GM12878 (cell line): Measurements from ENCODE around the gene SPATS2L. TPM values are rescaled to one million over a fixed set of nuclear protein-coding genes. Genes with fewer than 3 reads are reported as not detected.

Experiments used
- ATAC-seq: fragments of 200-7000 bp; cut with Tn5 transposase; 3 replicates; pipeline ENCODE4 v1.9.1; 2020; ENCODE audit warnings: mild to moderate bottlenecking, moderate library complexity
- BruUV-seq: library from RNA; stranded (reverse); fragments of 400-500 nt; replicated peaks from 2 replicates; lab custom pipeline; 2021; lab: Mats Ljungman, UMichigan
- CTCF ChIA-PET: fragments of 300-600 bp; sonication (Branson Sonifier 250); formaldehyde crosslinking; extraction: SDS; loops from one replicate; lab custom pipeline; 2021; ENCODE audit warnings: inconsistent platforms; lab: Yijun Ruan, JAX
- POLR2A ChIA-PET: fragments of 350-600 bp; formaldehyde crosslinking; extraction: SDS; loops from one replicate; lab custom pipeline; 2021; ENCODE audit warnings: inconsistent platforms; lab: Charles Lee
- RAD21 ChIA-PET: fragments of 300-600 bp; sonication (Branson Sonifier 250); formaldehyde crosslinking; loops from one replicate; lab custom pipeline; 2023; ENCODE audit warnings: antibody characterized with exemption; ENCODE audit not compliant: unreplicated experiment; lab: Charles Lee
- SMC1A ChIA-PET: fragments of 300-600 bp; sonication (Branson Sonifier 250); formaldehyde crosslinking; loops from one replicate; lab custom pipeline; 2023; ENCODE audit not compliant: unreplicated experiment, uncharacterized antibody; lab: Charles Lee
- DNase-seq: peaks from one replicate; pipeline ENCODE4 v3.0.0-alpha.2; 2011; ENCODE audit warnings: low read depth, low spot score
- FAIRE-seq: peaks from 3 replicates; lab custom pipeline; 2011; peaks lifted over from hg19 to GRCh38; lab: Jason Lieb, UNC
- H2AFZ ChIP-seq: 2 replicates; pipeline ENCODE4 v1.6.0; 2011; ENCODE audit warnings: low read depth, low read length, control low read depth; ENCODE audit not compliant: control insufficient read depth
- H3K27ac ChIP-seq: 2 replicates; pipeline ENCODE4 v1.5.1; 2011; ENCODE audit warnings: control low read depth; ENCODE audit not compliant: control insufficient read depth, insufficient read depth
- H3K27me3 ChIP-seq, 2 experiments: replicated peaks in 1 of 2; 2 replicates each; pipeline versions ENCODE4 v1.6.0 to v1.6.1; 2011; ENCODE audit warnings: low read length in 1 of 2; ENCODE audit not compliant: control insufficient read depth in 2 of 2, insufficient read depth in 2 of 2
- H3K36me3 ChIP-seq, 2 experiments: 2 replicates each; pipeline ENCODE4 v1.5.1; 2011; ENCODE audit warnings: low read length in 1 of 2; ENCODE audit not compliant: control insufficient read depth in 2 of 2, insufficient read depth in 2 of 2
- H3K4me1 ChIP-seq: 2 replicates; pipeline ENCODE4 v1.6.1; 2011; ENCODE audit warnings: mild to moderate bottlenecking, low read length, moderate library complexity, mixed read lengths; ENCODE audit not compliant: control insufficient read depth, insufficient read depth
- H3K4me2 ChIP-seq: 2 replicates; pipeline ENCODE4 v1.6.0; 2011; ENCODE audit warnings: control low read depth; ENCODE audit not compliant: control insufficient read depth, insufficient read depth
- H3K4me3 ChIP-seq: fragments of 200-600 bp; sonication (generic); 2 replicates; pipeline ENCODE4 v1.5.1; 2016
- H3K79me2 ChIP-seq: 2 replicates; pipeline ENCODE4 v1.6.0; 2011; ENCODE audit warnings: low read length; ENCODE audit not compliant: control insufficient read depth, insufficient read depth
- H3K9ac ChIP-seq: 2 replicates; pipeline ENCODE4 v1.8.0; 2011; ENCODE audit warnings: low read length, control low read depth, mixed read lengths; ENCODE audit not compliant: control insufficient read depth, insufficient read depth
- H3K9me3 ChIP-seq: replicated peaks from 3 replicates; pipeline ENCODE4 v1.5.1; 2011; ENCODE audit warnings: mild to moderate bottlenecking, low read length; ENCODE audit not compliant: control insufficient read depth, insufficient read depth
- H4K20me1 ChIP-seq: 2 replicates; pipeline ENCODE4 v1.6.0; 2011; ENCODE audit not compliant: control insufficient read depth, insufficient read depth
- BCL11A ChIP-seq: IDR thresholded peaks from 2 replicates; pipeline ENCODE4 v1.6.1; 2011; ENCODE audit warnings: low read depth, low read length
- BMI1 ChIP-seq: fragments of 450-650 bp; IDR thresholded peaks from 2 replicates; pipeline ENCODE4 v1.6.1; 2016; ENCODE audit warnings: mild to moderate bottlenecking, moderate library complexity, borderline replicate concordance
- CBX5 ChIP-seq: sonication (generic); IDR thresholded peaks from 2 replicates; pipeline ENCODE4 v1.6.1; 2016; ENCODE audit warnings: low read depth, moderate library complexity, mild to moderate bottlenecking, inconsistent platforms
- CREB1 ChIP-seq: IDR thresholded peaks from 2 replicates; pipeline ENCODE4 v1.6.1; 2012; ENCODE audit warnings: low read depth, mild to moderate bottlenecking, inconsistent platforms
- EED ChIP-seq: sonication (generic); IDR thresholded peaks from 2 replicates; pipeline ENCODE4 v1.6.1; 2016; ENCODE audit warnings: antibody characterized with exemption, low read depth
- NFIC ChIP-seq: IDR thresholded peaks from 2 replicates; pipeline ENCODE4 v1.6.1; 2012; ENCODE audit warnings: low read depth, mild to moderate bottlenecking, inconsistent platforms, low read length, moderate library complexity
- POLR2A ChIP-seq: IDR thresholded peaks from 2 replicates; pipeline ENCODE4 v1.6.1; 2011; ENCODE audit warnings: low read depth, mild to moderate bottlenecking, low read length
- POU2F2 ChIP-seq: IDR thresholded peaks from 3 replicates; pipeline ENCODE4 v1.6.1; 2011; ENCODE audit warnings: low read depth, mild to moderate bottlenecking, low read length, borderline replicate concordance
- USF1 ChIP-seq: IDR thresholded peaks from 2 replicates; pipeline ENCODE4 v1.6.1; 2011; ENCODE audit warnings: borderline replicate concordance, low read depth, mild to moderate bottlenecking, moderate library complexity, mixed read lengths, low read length; ENCODE audit not compliant: insufficient read depth; ENCODE audit errors: extremely low read length
- YY1 ChIP-seq: IDR thresholded peaks from 2 replicates; pipeline ENCODE4 v1.6.1; 2011; ENCODE audit warnings: low read depth, mild to moderate bottlenecking, low read length
- ZBTB11 ChIP-seq: fragments of 450-650 bp; formaldehyde crosslinking; IDR thresholded peaks from 2 replicates; pipeline ENCODE4 v1.5.0; 2022; ENCODE audit warnings: mild to moderate bottlenecking, missing genetic modification characterization
- WGBS: methylation state at CpG from one replicate; pipeline ENCODE4 v1.1.6; 2016; ENCODE audit warnings: low lambda C conversion rate; ENCODE audit not compliant: insufficient replicate concordance, insufficient coverage; ENCODE audit errors: missing lambda C conversion rate; 5-methylcytosine and 5-hydroxymethylcytosine counted together
- in situ Hi-C: fragments of 300-500 bp; cut with MboI; formaldehyde crosslinking; loops from 9 replicates; pipeline ENCODE4 v1.14.3; 2018; ENCODE audit warnings: mixed read lengths
- intact Hi-C: fragments of 100-400 bp; cut with micrococcal nuclease; formaldehyde crosslinking; loops from one replicate; pipeline ENCODE4 v1.14.2; 2022; ENCODE audit not compliant: unreplicated experiment
- polyA plus RNA-seq, 11 experiments: library from polyadenylated mRNA; depleted of rRNA in 4 of 11; unstranded in 6 of 11; stranded (reverse) in 5 of 11; fragments of >200 nt; fragmentation: Nextera tagmentation in 4 of 11; fragmentation: Illumina TruSeq in 1 of 11; extraction: Ambion mirVana in 4 of 11; extraction: Trizol in 1 of 11; gene quantifications; 1 replicate in 1 of 11; 2 replicates in 10 of 11; pipeline versions ENCODE4 v1.2.1 to v1.2.3, GENCODE V29; 2011 to 2016; ENCODE audit warnings: inconsistent platforms in 2 of 11, missing spikeins in 2 of 11, low read depth in 1 of 11
- total RNA-seq, 4 experiments: library from RNA; depleted of rRNA in 3 of 4; stranded (reverse); fragments of >200 nt in 3 of 4; fragmentation: Illumina TruSeq in 1 of 4; extraction: Trizol in 1 of 4; gene quantifications; 2 replicates each; pipeline versions ENCODE4 v1.2.1 to v1.2.3, GENCODE V29; 2013 to 2021
- TF ChIP-seq, protein P1 (sequence below): IDR thresholded peaks from 2 replicates; pipeline ENCODE4 v1.6.1; 2011; ENCODE audit warnings: borderline replicate concordance, low read depth, mild to moderate bottlenecking, moderate library complexity, low read length; ENCODE audit not compliant: insufficient read depth, poor library complexity, severe bottlenecking

SPATS2L gene
- total and polyA plus RNA-seq, 10 of the 15 experiments (the other 5 are each of a cell fraction or from before 2014, with no cell fraction given): 5.2 to 30.0 (median 20.1) TPM

DNA sequence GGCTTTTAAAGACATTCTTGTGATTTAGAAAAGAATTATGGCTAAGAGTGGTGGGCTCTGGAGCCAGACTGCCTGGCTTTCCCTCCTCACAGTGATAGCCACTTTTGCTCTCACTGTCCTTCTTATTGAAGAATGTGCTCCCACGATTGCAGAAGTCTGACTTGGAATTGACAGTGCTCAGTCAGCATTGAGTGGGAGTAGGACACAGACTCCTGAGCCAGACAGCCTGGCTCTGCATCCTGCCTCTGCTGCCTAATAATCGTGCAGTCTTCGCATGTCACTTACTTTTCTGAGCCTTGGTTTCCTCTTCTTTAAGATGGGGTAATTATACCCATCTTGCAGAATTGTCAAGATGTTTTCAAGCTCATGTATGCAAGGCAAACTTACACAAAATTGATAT is 23.3 kb downstream of the SPATS2L start:
- intact Hi-C loops (no loop called here), in situ Hi-C loops (no loop called here)
- WGBS: 67% methylated on average over 3 of the region's 3 CpGs
- FAIRE-seq: no peak
- peaks cover 3% of the 10 kb centered on the region; the same call in 1 of the 2 replicates for H3K4me1 ChIP-seq
- TF ChIP-seq BCL11A: no peak
- no peak for TF ChIP-seq CBX5
- no peak for TF ChIP-seq USF1
- TF ChIP-seq, protein P1, sequence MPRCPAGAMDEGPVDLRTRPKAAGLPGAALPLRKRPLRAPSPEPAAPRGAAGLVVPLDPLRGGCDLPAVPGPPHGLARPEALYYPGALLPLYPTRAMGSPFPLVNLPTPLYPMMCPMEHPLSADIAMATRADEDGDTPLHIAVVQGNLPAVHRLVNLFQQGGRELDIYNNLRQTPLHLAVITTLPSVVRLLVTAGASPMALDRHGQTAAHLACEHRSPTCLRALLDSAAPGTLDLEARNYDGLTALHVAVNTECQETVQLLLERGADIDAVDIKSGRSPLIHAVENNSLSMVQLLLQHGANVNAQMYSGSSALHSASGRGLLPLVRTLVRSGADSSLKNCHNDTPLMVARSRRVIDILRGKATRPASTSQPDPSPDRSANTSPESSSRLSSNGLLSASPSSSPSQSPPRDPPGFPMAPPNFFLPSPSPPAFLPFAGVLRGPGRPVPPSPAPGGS: no peak
- TF ChIP-seq EED: no peak
- no peak for TF ChIP-seq YY1
- TF ChIP-seq CREB1: no peak
- TF ChIP-seq POLR2A: no peak
- no peak for TF ChIP-seq ZBTB11
- TF ChIP-seq BMI1: no peak
- TF ChIP-seq NFIC: no peak
- TF ChIP-seq POU2F2: no peak
- H3K36me3 ChIP-seq: no peaks in the 10 kb centered on the region; a peak in 1 of 4 replicates
- no peak overlapping the region for H3K9ac ChIP-seq
- POLR2A ChIA-PET: interaction anchor here (0.6 kb wide), 1 partner anchor 193 kb away, joined by 3 read pairs; no protein-coding TSS in a partner anchor
- no peak overlapping the region for H3K4me2 ChIP-seq
- H2AFZ ChIP-seq: no peak overlapping the region
- CTCF ChIA-PET: interaction anchor here (0.9 to 1.7 kb wide), 3 partner anchors 8 to 153 kb away, joined by 4 read pairs; no protein-coding TSS in a partner anchor
- RAD21 ChIA-PET: interaction anchor here (1.2 kb wide), 1 partner anchor 10 kb away, joined by 3 read pairs; no protein-coding TSS in a partner anchor
- H3K27ac ChIP-seq: no peak overlapping the region
- H3K4me3 ChIP-seq: no peak overlapping the region
- no TSS peak for BruUV-seq
- SMC1A ChIA-PET: interaction anchor here (1.1 kb wide), 1 partner anchor 39 kb away, joined by 3 read pairs; no protein-coding TSS in a partner anchor
- 0 out of 3 replicates have a peak, but pooled peaks have one; percentile 18 for ATAC-seq
- H3K9me3 ChIP-seq: no peaks in the 10 kb centered on the region
- H3K79me2 ChIP-seq: no peaks in the 10 kb centered on the region
- H4K20me1 ChIP-seq: no peaks in the 10 kb centered on the region
- DNase-seq: no peak
- no peaks in the 10 kb centered on the region for H3K27me3 ChIP-seq
